Measurements from ENCODE around the gene PRKD1.

Gene PRKD1

DNA sequence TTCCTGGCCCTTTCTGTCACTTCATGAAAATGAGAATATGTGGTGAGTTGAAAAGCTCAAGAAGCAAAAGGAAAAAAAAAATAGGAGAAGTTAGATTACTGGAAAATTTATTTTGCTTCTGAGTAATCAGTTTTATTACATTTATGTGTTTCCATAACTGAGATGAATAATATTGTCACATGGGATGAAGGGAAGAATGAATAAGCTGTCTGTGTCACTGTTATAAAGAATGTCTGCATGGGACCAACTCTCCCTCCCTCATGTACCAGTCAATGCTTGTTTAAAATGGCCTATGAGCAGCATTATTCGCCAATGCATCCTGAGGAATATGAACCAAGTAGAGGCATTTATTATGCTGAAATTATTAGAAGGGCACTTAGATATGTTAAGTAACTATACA lies 246.3 kb downstream of the PRKD1 start:
- TF ChIP-seq, protein P1, sequence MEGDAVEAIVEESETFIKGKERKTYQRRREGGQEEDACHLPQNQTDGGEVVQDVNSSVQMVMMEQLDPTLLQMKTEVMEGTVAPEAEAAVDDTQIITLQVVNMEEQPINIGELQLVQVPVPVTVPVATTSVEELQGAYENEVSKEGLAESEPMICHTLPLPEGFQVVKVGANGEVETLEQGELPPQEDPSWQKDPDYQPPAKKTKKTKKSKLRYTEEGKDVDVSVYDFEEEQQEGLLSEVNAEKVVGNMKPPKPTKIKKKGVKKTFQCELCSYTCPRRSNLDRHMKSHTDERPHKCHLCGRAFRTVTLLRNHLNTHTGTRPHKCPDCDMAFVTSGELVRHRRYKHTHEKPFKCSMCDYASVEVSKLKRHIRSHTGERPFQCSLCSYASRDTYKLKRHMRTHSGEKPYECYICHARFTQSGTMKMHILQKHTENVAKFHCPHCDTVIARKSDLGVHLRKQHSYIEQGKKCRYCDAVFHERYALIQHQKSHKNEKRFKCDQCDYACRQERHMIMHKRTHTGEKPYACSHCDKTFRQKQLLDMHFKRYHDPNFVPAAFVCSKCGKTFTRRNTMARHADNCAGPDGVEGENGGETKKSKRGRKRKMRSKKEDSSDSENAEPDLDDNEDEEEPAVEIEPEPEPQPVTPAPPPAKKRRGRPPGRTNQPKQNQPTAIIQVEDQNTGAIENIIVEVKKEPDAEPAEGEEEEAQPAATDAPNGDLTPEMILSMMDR (IDR thresholded peaks at IDR 0.05; ENCODE audit: low read depth, low read length, missing control alignments): no peak
- in situ Hi-C loops (cut with HindIII; ENCODE audit: low sequenced_read_pairs): no loop called here
- H3K4me3 ChIP-seq (ENCODE audit: low read depth, low read length): no peak overlapping the region
- no peak for DNase-seq (ENCODE audit: low read depth)

DNA sequence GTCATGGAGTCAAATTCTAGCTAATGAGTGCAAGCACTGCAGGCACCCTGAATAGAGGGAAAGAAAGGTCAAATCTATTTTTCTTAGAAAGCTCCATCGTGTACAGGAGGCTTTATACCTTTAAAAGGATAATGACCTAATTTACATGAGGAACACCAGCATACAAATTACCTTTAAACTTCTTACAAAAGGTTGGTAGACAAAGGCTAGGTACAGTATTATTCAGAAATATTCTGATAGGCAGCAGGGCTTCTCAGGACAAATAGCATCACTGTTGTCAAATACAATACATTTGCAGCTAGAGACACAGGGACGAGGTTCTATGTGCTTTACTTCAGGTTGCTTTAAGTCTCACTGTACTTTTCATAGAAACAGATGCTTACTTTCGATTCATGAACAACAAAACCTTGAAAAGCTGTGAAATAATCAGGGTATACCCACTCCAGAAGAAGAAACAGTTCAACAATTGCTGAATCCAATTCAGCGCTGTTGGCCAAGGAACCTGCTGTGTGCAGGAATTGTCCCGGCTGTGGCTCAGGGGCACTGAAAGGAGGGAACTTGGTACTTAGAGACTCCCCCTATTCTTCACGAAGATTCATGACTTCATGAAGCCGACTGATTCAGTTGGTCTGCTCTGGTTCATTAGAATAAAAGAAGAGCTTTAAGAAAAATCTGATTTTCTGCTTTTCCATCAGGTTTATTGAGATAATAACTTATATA lies 252.9 kb downstream of the PRKD1 start:
- in situ Hi-C loops (cut with HindIII; ENCODE audit: low sequenced_read_pairs): no loop called here
- no peak overlapping the region for H3K4me3 ChIP-seq (ENCODE audit: low read depth, low read length)
- DNase-seq (ENCODE audit: low read depth): no peak
- TF ChIP-seq, protein P1 (IDR thresholded peaks at IDR 0.05; ENCODE audit: low read depth, low read length, missing control alignments): no peak

DNA sequence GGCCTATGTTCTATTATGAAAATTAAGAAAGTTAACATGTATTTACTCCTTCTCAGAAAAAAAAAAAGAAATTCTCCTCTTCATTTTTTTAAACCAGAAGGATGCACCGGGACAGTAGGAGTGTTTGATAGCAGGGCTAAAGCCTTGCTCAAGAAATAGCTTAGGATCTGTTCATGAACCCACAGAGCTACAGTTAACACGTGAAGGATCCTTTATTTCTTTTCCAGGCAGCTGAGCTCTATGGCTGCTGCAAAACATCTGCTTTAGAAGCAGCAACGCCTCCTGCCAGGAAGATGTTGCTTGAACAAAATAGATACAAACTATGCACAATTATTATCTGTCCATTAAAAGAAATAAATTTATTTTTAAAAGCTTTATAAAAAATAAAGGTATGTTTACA lies 254.8 kb downstream of the PRKD1 start:
- TF ChIP-seq, protein P1 (IDR thresholded peaks at IDR 0.05; ENCODE audit: low read depth, low read length, missing control alignments): no peak
- no peak for DNase-seq (ENCODE audit: low read depth)
- in situ Hi-C loops (cut with HindIII; ENCODE audit: low sequenced_read_pairs): no loop called here
- no peak overlapping the region for H3K4me3 ChIP-seq (ENCODE audit: low read depth, low read length)

DNA sequence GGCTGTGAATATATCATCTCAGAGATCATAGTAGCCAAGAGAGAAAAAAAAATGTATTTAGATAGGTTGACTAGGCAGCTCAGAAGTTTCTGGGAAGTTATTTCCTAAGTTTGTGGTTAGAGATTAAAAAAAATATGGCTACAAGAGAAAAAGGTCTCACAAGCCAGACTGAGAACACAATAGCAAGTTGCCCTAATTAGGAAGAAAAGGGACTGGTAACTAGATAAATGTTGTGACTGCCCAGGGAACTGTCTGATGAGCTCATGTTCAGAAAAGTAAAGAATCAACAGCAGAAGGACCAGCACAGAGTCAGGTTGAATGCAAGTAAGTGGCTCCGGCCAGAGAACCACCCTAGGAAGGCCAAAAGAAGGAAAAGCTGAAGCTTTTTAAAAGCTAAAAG lies 256.6 kb downstream of the PRKD1 start:
- TF ChIP-seq, protein P1 (IDR thresholded peaks at IDR 0.05; ENCODE audit: low read depth, low read length, missing control alignments): no peak
- peak; percentile 18 for DNase-seq (ENCODE audit: low read depth)
- in situ Hi-C loops (cut with HindIII; ENCODE audit: low sequenced_read_pairs): no loop called here
- H3K4me3 ChIP-seq (ENCODE audit: low read depth, low read length): no peak overlapping the region

DNA sequence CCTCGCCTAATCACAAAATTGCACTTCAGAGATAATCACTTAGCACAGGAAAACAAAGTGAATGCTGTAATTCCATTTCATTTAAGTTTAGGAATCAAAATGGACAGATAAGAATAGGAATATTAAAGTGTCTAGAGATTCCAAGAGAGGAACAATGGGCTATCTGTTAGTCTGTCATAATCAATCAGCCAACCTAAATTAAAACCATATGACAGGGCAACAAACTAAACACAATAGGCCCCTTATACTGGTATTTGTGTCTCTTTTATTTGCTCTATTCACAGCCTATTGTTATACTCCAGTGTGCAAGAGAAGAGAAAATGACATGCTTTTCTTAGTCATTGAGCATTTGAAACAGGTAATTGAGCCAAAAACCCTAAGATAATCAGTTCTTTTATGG lies 259.4 kb downstream of the PRKD1 start:
- in situ Hi-C loops (cut with HindIII; ENCODE audit: low sequenced_read_pairs): no loop called here
- TF ChIP-seq, protein P1 (IDR thresholded peaks at IDR 0.05; ENCODE audit: low read depth, low read length, missing control alignments): no peak
- H3K4me3 ChIP-seq (ENCODE audit: low read depth, low read length): no peak overlapping the region
- no peak for DNase-seq (ENCODE audit: low read depth)

DNA sequence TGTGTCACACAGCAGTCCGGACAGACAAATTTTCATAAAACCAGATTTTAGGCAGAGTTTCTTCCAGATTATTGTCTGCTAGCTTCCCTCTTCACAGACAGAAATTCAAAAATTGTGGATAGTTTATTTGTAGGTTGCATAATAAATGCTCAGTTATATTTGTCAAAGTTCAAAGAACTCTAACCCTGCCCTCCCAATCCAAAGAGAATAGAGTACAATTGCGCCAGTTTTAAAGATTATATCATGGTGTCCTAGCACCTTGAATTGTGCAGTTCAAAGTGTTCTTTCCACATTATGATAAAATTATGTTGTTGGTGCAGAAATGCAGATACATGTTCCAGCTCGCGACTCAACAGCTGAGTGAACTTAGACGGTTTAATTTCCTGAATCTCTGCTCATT lies 263.1 kb downstream of the PRKD1 start:
- in situ Hi-C loops (cut with HindIII; ENCODE audit: low sequenced_read_pairs): no loop called here
- H3K4me3 ChIP-seq (ENCODE audit: low read depth, low read length): no peak overlapping the region
- TF ChIP-seq, protein P1 (IDR thresholded peaks at IDR 0.05; ENCODE audit: low read depth, low read length, missing control alignments): no peak
- no peak for DNase-seq (ENCODE audit: low read depth)
